ENCODE measurements around the gene PLXDC1. TPM values are rescaled to one million over a fixed set of nuclear protein-coding genes. Genes with fewer than 3 reads are reported as not detected.

PLXDC1 gene
- total and polyA plus RNA-seq, 2 donors (not counting 1 experiment from before 2014, with no cell fraction given): 5.8 to 6.3 TPM

GRCh38 chr17:39166437-39167335 is 15.2 kb upstream of the PLXDC1 start:
- H3K9ac ChIP-seq (ENCODE audit: insufficient read depth, low read length): no peak overlapping the region
- H3K4me3 ChIP-seq (replicated peaks in 1 of 4; ENCODE audit: control extremely low read depth in 1 of 4, insufficient read depth in 1 of 4, low read depth in 3 of 4, low read length in 4 of 4): no peak overlapping the region
- H4K20me1 ChIP-seq (ENCODE audit: control insufficient read depth, extremely low read depth, insufficient read depth, low read length): no peaks in the 10 kb centered on the region
- H3K9me3 ChIP-seq (ENCODE audit: control insufficient read depth, insufficient read depth, low read depth, low read length): no peaks in the 10 kb centered on the region
- H3K36me3 ChIP-seq (ENCODE audit: control insufficient read depth, insufficient read depth, low read length): no peaks in the 10 kb centered on the region
- no peak overlapping the region for H3K27ac ChIP-seq (ENCODE audit: insufficient read depth, low read length)
- DNase-seq (ENCODE audit: low read depth in 2 of 2): no peak
- H3K27me3 ChIP-seq (ENCODE audit: control insufficient read depth, insufficient read depth, low read length): peaks cover 9% of the 10 kb centered on the region
- no peak overlapping the region for H3K4me2 ChIP-seq (ENCODE audit: extremely low read depth, insufficient read depth, low read length)
- H3K79me2 ChIP-seq (ENCODE audit: control insufficient read depth, insufficient read depth, low read length): no peaks in the 10 kb centered on the region
- H3K4me1 ChIP-seq (ENCODE audit: control insufficient read depth, extremely low read depth, insufficient read depth, low read length): no peaks in the 10 kb centered on the region
- TF ChIP-seq, protein P1, sequence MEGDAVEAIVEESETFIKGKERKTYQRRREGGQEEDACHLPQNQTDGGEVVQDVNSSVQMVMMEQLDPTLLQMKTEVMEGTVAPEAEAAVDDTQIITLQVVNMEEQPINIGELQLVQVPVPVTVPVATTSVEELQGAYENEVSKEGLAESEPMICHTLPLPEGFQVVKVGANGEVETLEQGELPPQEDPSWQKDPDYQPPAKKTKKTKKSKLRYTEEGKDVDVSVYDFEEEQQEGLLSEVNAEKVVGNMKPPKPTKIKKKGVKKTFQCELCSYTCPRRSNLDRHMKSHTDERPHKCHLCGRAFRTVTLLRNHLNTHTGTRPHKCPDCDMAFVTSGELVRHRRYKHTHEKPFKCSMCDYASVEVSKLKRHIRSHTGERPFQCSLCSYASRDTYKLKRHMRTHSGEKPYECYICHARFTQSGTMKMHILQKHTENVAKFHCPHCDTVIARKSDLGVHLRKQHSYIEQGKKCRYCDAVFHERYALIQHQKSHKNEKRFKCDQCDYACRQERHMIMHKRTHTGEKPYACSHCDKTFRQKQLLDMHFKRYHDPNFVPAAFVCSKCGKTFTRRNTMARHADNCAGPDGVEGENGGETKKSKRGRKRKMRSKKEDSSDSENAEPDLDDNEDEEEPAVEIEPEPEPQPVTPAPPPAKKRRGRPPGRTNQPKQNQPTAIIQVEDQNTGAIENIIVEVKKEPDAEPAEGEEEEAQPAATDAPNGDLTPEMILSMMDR (conservative IDR thresholded peaks at IDR 0.05 in 1 of 2, IDR thresholded peaks at IDR 0.05 in 1 of 2; ENCODE audit: low read depth in 1 of 2, low read length in 2 of 2): no peak
- TF ChIP-seq EZH2 (IDR thresholded peaks at IDR 0.05; ENCODE audit: low read length, missing control alignments): no peak
- no peak overlapping the region for H2AFZ ChIP-seq (ENCODE audit: low read length)

DNA sequence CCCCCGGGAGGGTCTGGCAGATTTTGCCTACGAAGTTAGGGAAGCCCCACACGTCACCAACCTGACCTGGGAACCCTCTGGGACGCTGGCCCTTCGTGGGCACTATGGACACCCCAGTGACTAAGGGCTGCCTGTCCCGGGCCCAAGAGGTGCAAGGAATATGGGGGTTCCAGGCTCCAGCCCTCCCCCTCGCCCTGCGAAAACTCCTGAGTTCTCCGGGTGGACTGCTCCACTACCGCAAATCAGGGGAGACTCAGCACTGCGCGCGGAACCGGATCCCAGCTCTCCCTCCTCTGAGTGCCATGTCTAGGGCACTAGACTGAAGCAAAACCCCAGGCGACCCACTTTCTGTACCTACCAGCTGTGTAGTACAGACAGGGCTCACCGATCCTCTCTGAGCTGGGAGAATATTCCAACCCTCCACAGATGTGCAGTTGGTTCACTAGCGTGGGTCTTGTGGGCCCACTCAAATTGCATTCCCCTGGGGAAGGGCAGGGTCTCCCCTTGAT is 14.5 kb upstream of the PLXDC1 start, which contains the start of gene ARL5C:
ARL5C (minus strand) TSS at position 321 of the 509 bp plus-strand sequence. CDS start 401 bp downstream, outside the sequence.
- H2AFZ ChIP-seq (ENCODE audit: low read length): peak within 1 kb of the TSS; percentile 58
- H3K4me2 ChIP-seq (ENCODE audit: extremely low read depth, insufficient read depth, low read length): peak within 1 kb of the TSS; percentile 84
- H3K9ac ChIP-seq (ENCODE audit: insufficient read depth, low read length): no peak within 1 kb of the TSS
- H3K4me3 ChIP-seq (replicated peaks in 1 of 4; ENCODE audit: control extremely low read depth in 1 of 4, insufficient read depth in 1 of 4, low read depth in 3 of 4, low read length in 4 of 4): peak within 1 kb of the TSS; percentile 18 to 62 (median 43)
- H3K27me3 ChIP-seq (ENCODE audit: control insufficient read depth, insufficient read depth, low read length): peaks cover 9% of the 10 kb centered on the region
- no peak within 1 kb of the TSS for H3K27ac ChIP-seq (ENCODE audit: insufficient read depth, low read length)
- no peak for DNase-seq (ENCODE audit: low read depth in 2 of 2)
- H3K79me2 ChIP-seq (ENCODE audit: control insufficient read depth, insufficient read depth, low read length): no peaks in the 10 kb centered on the region
- H3K9me3 ChIP-seq (ENCODE audit: control insufficient read depth, insufficient read depth, low read depth, low read length): no peaks in the 10 kb centered on the region
- H3K36me3 ChIP-seq (ENCODE audit: control insufficient read depth, insufficient read depth, low read length): no peaks in the 10 kb centered on the region
- TF ChIP-seq EZH2 (IDR thresholded peaks at IDR 0.05; ENCODE audit: low read length, missing control alignments): no peak
- TF ChIP-seq, protein P1 (conservative IDR thresholded peaks at IDR 0.05 in 1 of 2, IDR thresholded peaks at IDR 0.05 in 1 of 2; ENCODE audit: low read depth in 1 of 2, low read length in 2 of 2): no peak
- no peaks in the 10 kb centered on the region for H3K4me1 ChIP-seq (ENCODE audit: control insufficient read depth, extremely low read depth, insufficient read depth, low read length)
- no peaks in the 10 kb centered on the region for H4K20me1 ChIP-seq (ENCODE audit: control insufficient read depth, extremely low read depth, insufficient read depth, low read length)

GRCh38 chr17:39165178-39165840 is 13.9 kb upstream of the PLXDC1 start:
- no peak overlapping the region for H3K27ac ChIP-seq (ENCODE audit: insufficient read depth, low read length)
- TF ChIP-seq, protein P1 (conservative IDR thresholded peaks at IDR 0.05 in 1 of 2, IDR thresholded peaks at IDR 0.05 in 1 of 2; ENCODE audit: low read depth in 1 of 2, low read length in 2 of 2): no peak
- peak; percentile 54 for TF ChIP-seq EZH2 (IDR thresholded peaks at IDR 0.05; ENCODE audit: low read length, missing control alignments)
- H3K4me3 ChIP-seq (replicated peaks in 1 of 4; ENCODE audit: control extremely low read depth in 1 of 4, insufficient read depth in 1 of 4, low read depth in 3 of 4, low read length in 4 of 4): peak overlapping the region; percentile 18 to 62 (median 43)
- no peaks in the 10 kb centered on the region for H3K9me3 ChIP-seq (ENCODE audit: control insufficient read depth, insufficient read depth, low read depth, low read length)
- H3K27me3 ChIP-seq (ENCODE audit: control insufficient read depth, insufficient read depth, low read length): peaks cover 14% of the 10 kb centered on the region
- DNase-seq (ENCODE audit: low read depth in 2 of 2): no peak
- H3K9ac ChIP-seq (ENCODE audit: insufficient read depth, low read length): no peak overlapping the region
- no peaks in the 10 kb centered on the region for H3K36me3 ChIP-seq (ENCODE audit: control insufficient read depth, insufficient read depth, low read length)
- no peaks in the 10 kb centered on the region for H3K79me2 ChIP-seq (ENCODE audit: control insufficient read depth, insufficient read depth, low read length)
- H3K4me1 ChIP-seq (ENCODE audit: control insufficient read depth, extremely low read depth, insufficient read depth, low read length): no peaks in the 10 kb centered on the region
- peak overlapping the region; percentile 58 for H2AFZ ChIP-seq (ENCODE audit: low read length)
- peak overlapping the region; percentile 84 for H3K4me2 ChIP-seq (ENCODE audit: extremely low read depth, insufficient read depth, low read length)
- H4K20me1 ChIP-seq (ENCODE audit: control insufficient read depth, extremely low read depth, insufficient read depth, low read length): no peaks in the 10 kb centered on the region

All from fibroblast of lung (primary cell).